Measurements from ENCODE around the gene ATP13A1.
"Not testable (repeated sequence)": the region's sequence is repeated elsewhere in the genome, so short reads cannot be mapped to it uniquely, and the experiment has no call there.

Gene ATP13A1

GRCh38 chr19:19687090-19687489 lies 23.6 kb upstream of the ATP13A1 start:
- FAIRE-seq: no peak
- DNase-seq (ENCODE audit: insufficient read length, low spot score): no peak
- no peak for TF ChIP-seq POLR2AphosphoS5 (IDR thresholded peaks at IDR 0.05; ENCODE audit: low read depth, low read length)
- TF ChIP-seq PAX5 (IDR thresholded peaks at IDR 0.05; ENCODE audit: insufficient read depth, low read length, severe bottlenecking): no peak
- TF ChIP-seq TAF1 (IDR thresholded peaks at IDR 0.05; ENCODE audit: low read depth, low read length): no peak
- TF ChIP-seq POU2F2 (IDR thresholded peaks at IDR 0.05; ENCODE audit: low read depth, low read length): no peak
- TF ChIP-seq POLR2A (IDR thresholded peaks at IDR 0.05; ENCODE audit: low read depth, low read length): no peak
- TF ChIP-seq SPI1 (IDR thresholded peaks at IDR 0.05; ENCODE audit: low read depth, low read length): no peak

GRCh38 chr19:19686580-19686979 lies 23.1 kb upstream of the ATP13A1 start:
- FAIRE-seq (no peak), DNase-seq (ENCODE audit: insufficient read length, low spot score) (no peak)
- TF ChIP-seq PAX5 (IDR thresholded peaks at IDR 0.05; ENCODE audit: insufficient read depth, low read length, severe bottlenecking): no peak
- TF ChIP-seq POLR2AphosphoS5 (IDR thresholded peaks at IDR 0.05; ENCODE audit: low read depth, low read length): no peak
- TF ChIP-seq POU2F2 (IDR thresholded peaks at IDR 0.05; ENCODE audit: low read depth, low read length): no peak
- TF ChIP-seq SPI1 (IDR thresholded peaks at IDR 0.05; ENCODE audit: low read depth, low read length): no peak
- no peak for TF ChIP-seq POLR2A (IDR thresholded peaks at IDR 0.05; ENCODE audit: low read depth, low read length)
- TF ChIP-seq TAF1 (IDR thresholded peaks at IDR 0.05; ENCODE audit: low read depth, low read length): no peak

- FAIRE-seq: not testable (repeated sequence)
Observed at GRCh38 chr19:19686119-19686518, 22.6 kb upstream of the ATP13A1 start.

GRCh38 chr19:19679176-19680073 lies 15.9 kb upstream of the ATP13A1 start:
- DNase-seq (ENCODE audit: insufficient read length, low spot score) (no peak), FAIRE-seq (no peak)
- TF ChIP-seq POLR2AphosphoS5 (IDR thresholded peaks at IDR 0.05; ENCODE audit: low read depth, low read length): no peak
- TF ChIP-seq POU2F2 (IDR thresholded peaks at IDR 0.05; ENCODE audit: low read depth, low read length): no peak
- TF ChIP-seq PAX5 (IDR thresholded peaks at IDR 0.05; ENCODE audit: insufficient read depth, low read length, severe bottlenecking): no peak
- no peak for TF ChIP-seq POLR2A (IDR thresholded peaks at IDR 0.05; ENCODE audit: low read depth, low read length)
- no peak for TF ChIP-seq TAF1 (IDR thresholded peaks at IDR 0.05; ENCODE audit: low read depth, low read length)

More at GRCh38 chr19:19686119-19686518, 22.6 kb upstream of the ATP13A1 start:
- not testable (repeated sequence) for DNase-seq (ENCODE audit: insufficient read length, low spot score)

- TF ChIP-seq PAX5 (IDR thresholded peaks at IDR 0.05; ENCODE audit: insufficient read depth, low read length, severe bottlenecking) (no peak), TAF1 (IDR thresholded peaks at IDR 0.05; ENCODE audit: low read depth, low read length) (no peak), SPI1 (IDR thresholded peaks at IDR 0.05; ENCODE audit: low read depth, low read length) (no peak), POLR2A (IDR thresholded peaks at IDR 0.05; ENCODE audit: low read depth, low read length) (no peak), POLR2AphosphoS5 (IDR thresholded peaks at IDR 0.05; ENCODE audit: low read depth, low read length) (no peak), POU2F2 (IDR thresholded peaks at IDR 0.05; ENCODE audit: low read depth, low read length) (no peak)
- DNase-seq (ENCODE audit: insufficient read length, low spot score): no peak
- FAIRE-seq: no peak
Observed at GRCh38 chr19:19677579-19677978, 14.1 kb upstream of the ATP13A1 start.

GRCh38 chr19:19674315-19674714 lies 10.8 kb upstream of the ATP13A1 start:
- TF ChIP-seq POU2F2 (IDR thresholded peaks at IDR 0.05; ENCODE audit: low read depth, low read length): no peak
- TF ChIP-seq POLR2A (IDR thresholded peaks at IDR 0.05; ENCODE audit: low read depth, low read length): no peak
- TF ChIP-seq SPI1 (IDR thresholded peaks at IDR 0.05; ENCODE audit: low read depth, low read length): no peak
- no peak for TF ChIP-seq POLR2AphosphoS5 (IDR thresholded peaks at IDR 0.05; ENCODE audit: low read depth, low read length)
- TF ChIP-seq PAX5 (IDR thresholded peaks at IDR 0.05; ENCODE audit: insufficient read depth, low read length, severe bottlenecking): no peak
- no peak for TF ChIP-seq TAF1 (IDR thresholded peaks at IDR 0.05; ENCODE audit: low read depth, low read length)
- DNase-seq (ENCODE audit: insufficient read length, low spot score): no peak
- no peak for FAIRE-seq

GRCh38 chr19:19672816-19673215 lies 9.3 kb upstream of the ATP13A1 start:
- DNase-seq (ENCODE audit: insufficient read length, low spot score): no peak

GRCh38 chr19:19670070-19670551 lies 6.6 kb upstream of the ATP13A1 start:
- DNase-seq (ENCODE audit: insufficient read length, low spot score): no peak
- no peak for FAIRE-seq
- TF ChIP-seq SPI1 (IDR thresholded peaks at IDR 0.05; ENCODE audit: low read depth, low read length) (no peak), POLR2A (IDR thresholded peaks at IDR 0.05; ENCODE audit: low read depth, low read length) (no peak)

More at GRCh38 chr19:19672816-19673215, 9.3 kb upstream of the ATP13A1 start:
- no peak for FAIRE-seq
- no peak for TF ChIP-seq POLR2AphosphoS5 (IDR thresholded peaks at IDR 0.05; ENCODE audit: low read depth, low read length)
- TF ChIP-seq TAF1 (IDR thresholded peaks at IDR 0.05; ENCODE audit: low read depth, low read length): no peak

GRCh38 chr19:19668230-19669012 lies 4.9 kb upstream of the ATP13A1 start, which contains the start of gene ZNF101:
Gene ZNF101, plus strand, starts transcription at chr19:19668839. Its CDS starts 125 bp downstream, at chr19:19668964.
- DNase-seq (ENCODE audit: insufficient read length, low spot score): peak; percentile 84
- peak; percentile 94 for FAIRE-seq
- no peak for TF ChIP-seq PAX5 (IDR thresholded peaks at IDR 0.05; ENCODE audit: insufficient read depth, low read length, severe bottlenecking)
- TF ChIP-seq POLR2AphosphoS5 (IDR thresholded peaks at IDR 0.05; ENCODE audit: low read depth, low read length): peak; percentile 84
- TF ChIP-seq TAF1 (IDR thresholded peaks at IDR 0.05; ENCODE audit: low read depth, low read length): peak; percentile 79
- TF ChIP-seq POLR2A (IDR thresholded peaks at IDR 0.05; ENCODE audit: low read depth, low read length): peak; percentile 81; the same call in 1 of the 2 replicates
- no peak for TF ChIP-seq SPI1 (IDR thresholded peaks at IDR 0.05; ENCODE audit: low read depth, low read length)
- peak; percentile 31; the same call in 1 of the 2 replicates for TF ChIP-seq POU2F2 (IDR thresholded peaks at IDR 0.05; ENCODE audit: low read depth, low read length)

- DNase-seq (ENCODE audit: insufficient read length, low spot score); FAIRE-seq: not testable (repeated sequence)
Observed at GRCh38 chr19:19665420-19665948, 2.0 kb upstream of the ATP13A1 start.
